ENCODE results near the gene AP2A2.
A peak's percentile ranks its signal among the peaks of the same experiment; 100 is the strongest.

Gene AP2A2

DNA sequence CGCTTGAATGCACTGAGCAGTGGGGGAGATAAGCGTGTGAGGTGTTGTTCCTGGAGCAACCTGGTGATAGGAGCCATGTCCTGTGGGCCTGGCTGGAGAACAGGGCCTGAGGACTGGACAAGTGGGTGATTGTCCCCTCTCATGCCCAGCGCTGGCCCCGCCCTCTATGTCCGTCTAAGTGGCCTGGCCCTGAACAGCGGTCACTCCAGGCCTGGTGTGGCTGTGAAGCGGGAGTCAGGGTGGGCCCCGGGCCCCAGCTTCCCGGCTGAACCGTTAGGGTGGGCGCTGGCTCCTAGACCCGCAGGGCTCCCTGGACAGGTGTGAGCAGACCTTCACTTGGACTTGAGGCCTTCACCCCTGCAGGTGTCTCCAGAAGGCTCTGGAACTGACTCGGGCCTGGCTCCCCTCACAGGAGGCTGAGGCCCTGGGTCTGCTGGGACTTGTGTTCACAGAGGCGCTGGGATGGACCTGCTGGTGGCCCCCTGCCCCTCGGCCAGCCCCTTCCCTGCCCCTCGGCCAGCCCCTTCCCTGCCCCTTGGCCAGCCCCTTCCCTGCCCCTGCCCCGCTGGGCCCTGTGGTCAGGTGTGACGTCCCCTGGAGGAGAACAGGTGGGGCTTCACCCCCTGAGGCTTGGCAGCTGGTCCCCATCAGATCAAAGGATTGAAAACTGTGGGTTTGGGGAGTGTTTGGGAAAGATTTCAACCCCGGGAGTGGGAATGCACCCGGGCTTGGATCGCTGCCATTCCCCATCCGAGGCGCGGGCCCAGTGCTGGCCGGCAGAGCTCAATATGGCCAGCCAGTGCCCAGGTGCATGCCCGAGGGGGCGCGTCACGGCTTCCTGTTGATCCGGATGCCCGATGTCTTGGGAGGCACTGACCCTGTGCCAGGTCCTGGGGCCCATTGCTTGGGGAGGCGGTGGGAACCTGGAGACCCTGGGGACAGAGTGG, 114.1 kb downstream of the AP2A2 start:
- DNase-seq (ENCODE audit: low spot score), result no peak
- no peak for FAIRE-seq

DNA sequence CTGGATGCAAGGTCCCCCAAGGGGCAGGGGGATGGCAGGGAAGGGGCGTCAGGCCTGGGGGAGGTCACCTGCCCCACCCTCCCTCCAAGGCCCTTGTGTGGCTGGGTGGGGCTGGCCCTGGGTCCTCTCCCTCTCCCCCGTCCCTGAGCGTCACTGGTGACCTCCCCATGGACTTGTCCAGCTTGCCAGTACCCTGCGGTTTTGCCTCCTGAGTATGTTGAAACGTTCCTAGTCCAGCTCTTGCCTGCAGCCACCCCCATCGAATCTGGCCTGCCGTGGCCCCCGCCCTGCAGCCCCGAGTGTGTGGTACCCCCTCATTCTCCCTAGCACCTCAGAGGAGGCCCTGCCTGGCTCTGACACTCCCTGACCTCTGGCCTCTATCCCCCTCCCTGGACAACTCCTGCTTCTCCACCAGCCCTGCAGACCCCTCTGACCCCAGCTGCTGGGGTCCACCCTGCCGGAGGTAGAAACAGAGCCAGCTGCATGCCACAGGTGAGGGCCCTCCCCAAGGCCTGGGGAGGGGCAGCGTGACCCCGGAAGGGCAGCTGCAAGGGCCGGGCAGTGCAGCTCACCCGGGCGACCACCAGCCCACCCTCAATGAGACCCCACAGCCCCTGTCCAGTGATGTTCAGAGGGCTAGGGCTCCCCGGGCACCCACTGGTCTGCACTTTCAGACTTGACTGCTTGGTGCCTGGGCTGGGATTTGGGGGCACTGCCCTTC, 114.9 kb downstream of the AP2A2 start:
- no peak for DNase-seq (ENCODE audit: low spot score)
- FAIRE-seq, result no peak

DNA sequence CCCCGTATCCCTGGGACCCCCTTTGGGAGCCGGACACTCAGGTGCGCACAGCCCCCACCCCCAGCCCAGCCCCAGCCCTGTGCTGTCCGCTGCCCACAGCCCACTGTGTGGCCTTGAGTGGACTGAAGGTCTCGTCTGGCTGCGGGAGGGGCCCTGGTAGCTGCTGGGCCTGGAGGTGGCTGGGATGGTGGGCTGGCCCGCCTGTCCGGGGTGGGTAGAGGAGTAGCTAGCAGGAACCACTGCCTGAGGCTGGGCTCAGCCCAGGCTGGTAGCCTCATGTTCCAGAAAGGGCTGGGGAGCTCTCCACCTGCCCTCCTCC, 115.4 kb downstream of the AP2A2 start:
- FAIRE-seq (no peak), DNase-seq (ENCODE audit: low spot score) (no peak)

DNA sequence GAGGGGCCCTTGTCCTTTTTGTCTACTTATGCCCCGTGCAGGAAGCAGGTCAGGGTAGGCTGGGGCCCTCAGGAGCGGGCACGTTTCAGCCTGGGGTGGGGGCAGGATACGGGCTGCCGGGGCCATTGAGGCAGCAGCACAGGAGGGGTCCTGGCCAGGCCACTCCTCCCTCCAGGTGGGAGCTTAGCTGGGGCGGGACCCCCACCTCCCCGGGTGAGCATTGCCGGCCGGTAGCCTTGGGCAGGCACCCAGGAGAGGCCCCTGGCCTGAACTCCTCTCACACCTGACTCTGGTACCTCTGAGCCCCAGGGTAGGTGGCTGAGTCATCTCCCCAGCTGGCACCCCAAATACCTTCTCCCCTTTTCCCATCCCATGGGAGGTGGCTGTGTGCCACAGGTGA, 115.8 kb downstream of the AP2A2 start:
- FAIRE-seq (no peak), DNase-seq (ENCODE audit: low spot score) (no peak)

DNA sequence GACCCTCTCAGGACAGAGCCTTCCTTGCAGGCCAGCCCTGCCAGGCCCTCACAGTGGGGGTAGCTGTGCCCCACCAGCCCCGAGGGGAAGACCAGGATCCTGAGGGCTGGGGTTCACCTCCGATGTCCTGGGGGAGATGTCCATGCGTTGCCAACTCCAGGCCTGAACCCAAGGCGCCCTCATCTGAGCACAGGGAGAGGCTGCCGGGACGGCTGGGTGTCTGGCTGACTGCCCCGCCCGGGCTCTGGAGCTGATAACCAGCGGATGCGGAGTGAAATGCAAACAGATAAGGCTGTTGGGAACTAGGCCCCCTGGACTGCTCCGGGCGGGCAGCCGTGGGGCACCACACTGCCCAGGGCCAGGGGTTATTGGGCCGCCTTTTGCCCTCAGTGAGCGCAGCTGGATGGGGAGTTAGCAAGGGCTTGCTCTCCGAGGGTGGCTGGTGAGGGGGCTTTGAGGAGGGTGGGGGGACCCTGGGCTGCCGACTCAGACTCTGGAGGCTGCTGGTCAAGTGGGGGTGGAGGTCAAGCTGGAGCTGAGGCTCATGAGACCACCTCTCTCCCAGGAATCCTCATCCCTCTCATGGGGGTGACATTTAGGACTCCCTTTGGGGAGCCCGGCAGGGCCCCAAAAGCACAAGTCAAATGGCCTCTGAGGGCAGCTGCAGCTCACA, 116.4 kb downstream of the AP2A2 start:
- FAIRE-seq, result no peak
- DNase-seq (ENCODE audit: low spot score), result no peak

DNA sequence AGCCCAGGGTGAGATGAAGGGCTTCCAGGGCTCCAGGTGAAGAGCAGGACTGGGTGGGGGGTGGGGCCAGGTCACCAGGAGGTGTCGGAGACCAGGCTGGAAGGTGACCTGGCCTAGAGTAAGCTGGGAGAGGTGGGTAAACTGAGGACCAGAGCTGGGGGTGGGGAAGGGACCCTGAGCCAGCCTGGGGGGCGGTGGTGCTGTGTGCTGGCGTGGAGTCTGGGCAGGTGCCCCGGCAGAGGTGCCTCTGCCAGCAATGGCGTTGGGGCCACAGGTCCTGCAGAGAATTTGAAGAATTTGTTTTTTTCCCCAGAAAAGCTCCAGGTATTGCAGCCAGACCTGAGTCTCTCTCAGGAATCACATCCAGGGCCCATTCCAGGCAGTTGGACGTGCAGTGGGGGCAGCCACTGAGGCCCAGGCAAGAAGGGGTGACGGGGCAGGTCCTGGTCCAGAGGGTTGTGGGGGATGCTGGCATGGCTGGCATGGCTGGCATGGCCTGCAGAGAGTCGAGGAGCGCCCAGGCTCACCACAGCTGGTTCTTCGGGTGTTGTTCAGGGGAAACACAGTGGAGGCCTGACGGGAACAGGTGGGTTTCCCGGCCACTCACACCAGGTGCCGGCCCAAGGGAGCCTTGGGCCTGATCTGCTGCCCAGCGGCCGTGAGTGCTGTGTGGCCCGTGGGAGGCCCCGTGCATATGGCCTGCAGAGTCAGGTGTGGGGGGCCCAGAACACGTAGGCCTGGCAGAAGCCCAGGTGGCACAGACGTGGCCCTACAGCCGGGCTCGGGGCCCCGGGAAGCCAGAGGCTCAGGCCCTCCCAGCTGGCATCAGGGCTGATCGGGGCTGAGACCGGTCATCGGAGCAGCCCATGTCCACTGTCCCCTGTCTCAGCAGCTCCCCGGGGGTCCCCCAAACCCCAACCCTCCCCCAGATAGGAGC, 117.2 kb downstream of the AP2A2 start:
- FAIRE-seq (no peak), DNase-seq (ENCODE audit: low spot score) (no peak)

DNA sequence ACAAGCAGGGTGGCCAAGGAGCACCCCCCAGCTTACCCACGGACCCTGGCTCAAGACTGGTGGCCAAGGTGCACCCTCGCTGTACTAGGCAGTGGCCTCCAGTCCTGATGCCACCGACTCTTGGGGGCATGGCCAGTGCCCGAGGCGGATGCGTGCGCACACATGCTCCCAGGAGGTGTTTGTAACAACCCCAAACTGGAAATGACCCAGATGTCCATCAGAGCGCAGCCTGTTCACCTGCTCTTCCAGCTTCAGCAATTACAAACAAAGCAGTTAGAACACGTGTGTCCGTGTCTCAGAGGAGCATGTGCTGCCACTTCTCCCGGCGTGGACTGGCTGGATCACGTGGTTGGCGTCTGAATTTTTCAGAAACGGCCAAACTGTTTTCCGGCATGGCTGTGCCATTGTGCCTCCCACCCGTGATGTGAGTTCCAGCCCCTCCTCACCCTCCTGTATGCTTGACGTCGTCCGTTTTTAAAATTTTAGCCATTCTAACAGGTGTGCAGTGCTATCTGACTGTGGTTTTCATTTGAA, 118.0 kb downstream of the AP2A2 start:
- FAIRE-seq (no peak), DNase-seq (ENCODE audit: low spot score) (no peak)

DNA sequence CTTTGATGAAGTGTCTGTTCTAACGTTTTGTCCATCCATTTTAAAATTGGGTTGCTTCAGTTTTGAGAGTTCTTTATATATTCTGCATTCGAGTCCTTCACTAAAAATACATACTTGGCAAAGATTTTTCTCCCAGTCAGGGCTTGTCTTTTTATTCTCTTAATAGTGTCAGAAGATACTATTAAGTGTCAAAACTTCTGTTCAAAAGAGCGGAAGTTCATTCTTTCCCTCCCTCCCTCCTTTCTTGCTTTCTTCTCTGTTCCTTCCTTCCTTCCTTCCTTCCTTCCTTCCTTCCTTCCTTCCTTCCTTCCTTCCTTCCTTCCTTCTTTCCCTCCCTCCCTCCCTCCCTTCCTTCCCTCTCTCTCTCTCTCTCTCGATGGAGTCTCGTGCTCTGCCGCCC, 118.5 kb downstream of the AP2A2 start:
- DNase-seq (ENCODE audit: low spot score) (no peak), FAIRE-seq (no peak)

DNA sequence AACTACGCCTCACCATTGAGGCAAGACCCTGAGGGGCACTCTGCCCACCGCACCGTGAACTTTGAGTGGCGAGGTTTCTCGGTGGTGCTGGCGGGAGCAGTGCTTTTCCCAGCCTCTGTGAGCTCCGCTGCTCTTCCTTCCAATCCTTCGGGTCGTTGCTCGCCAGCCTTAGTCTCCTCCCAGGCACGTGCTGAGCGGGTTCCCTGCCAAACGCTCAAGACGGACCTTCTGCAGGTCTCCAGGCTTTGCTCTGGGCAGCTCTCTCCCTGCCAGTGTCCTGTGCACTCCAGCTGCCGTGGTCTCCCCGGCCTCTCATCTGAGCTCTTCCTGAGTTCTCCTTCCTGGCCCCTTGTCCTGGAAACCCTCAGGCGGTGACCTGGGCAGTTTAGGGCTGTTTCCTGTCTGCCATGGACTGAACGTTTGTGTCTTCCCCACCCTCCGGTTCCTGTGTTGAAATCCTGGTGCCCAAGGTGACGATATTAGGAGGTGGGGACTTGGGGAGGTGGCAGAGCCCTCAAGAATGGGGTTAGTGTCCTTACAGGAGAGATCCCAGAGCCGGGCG, 122.0 kb downstream of the AP2A2 start:
- DNase-seq (ENCODE audit: low spot score), result no peak

DNA sequence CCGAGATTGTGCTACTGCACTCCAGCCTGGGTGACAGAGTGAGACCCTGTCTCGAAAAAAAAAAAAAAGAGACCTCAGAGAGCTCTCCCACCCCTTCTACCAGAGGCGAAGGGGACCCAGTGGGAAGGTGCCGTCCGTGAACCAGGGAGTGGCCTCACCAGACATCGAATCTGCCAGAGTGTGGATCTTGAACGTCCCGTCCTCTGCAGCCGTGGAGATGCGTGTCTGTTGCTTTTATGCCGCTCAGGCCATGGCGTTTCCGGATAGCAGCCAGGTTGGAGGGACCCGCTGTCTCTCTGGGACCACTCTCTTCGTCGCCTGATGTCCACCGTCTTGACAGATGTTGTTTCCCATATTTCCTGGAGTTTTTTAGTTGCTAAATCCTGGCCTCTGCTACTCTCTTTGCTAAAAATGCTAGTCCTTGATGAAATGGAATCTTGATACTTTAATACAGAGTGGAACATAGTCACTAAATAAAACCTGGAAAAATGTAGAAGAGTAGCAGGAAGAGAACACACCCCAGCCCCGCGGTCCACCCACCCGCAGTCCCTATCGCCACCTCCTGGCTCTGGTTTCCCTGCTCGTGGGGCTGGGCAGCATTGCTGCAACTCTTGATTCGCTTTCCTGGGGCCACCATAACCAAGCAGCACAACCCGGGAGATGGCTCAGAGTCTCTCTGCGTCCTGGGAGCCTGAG, 122.9 kb downstream of the AP2A2 start:
- no peak for DNase-seq (ENCODE audit: low spot score)
- no peak for FAIRE-seq

More for the DNA sequence above, 122.0 kb downstream of the AP2A2 start:
- FAIRE-seq, result no peak

DNA sequence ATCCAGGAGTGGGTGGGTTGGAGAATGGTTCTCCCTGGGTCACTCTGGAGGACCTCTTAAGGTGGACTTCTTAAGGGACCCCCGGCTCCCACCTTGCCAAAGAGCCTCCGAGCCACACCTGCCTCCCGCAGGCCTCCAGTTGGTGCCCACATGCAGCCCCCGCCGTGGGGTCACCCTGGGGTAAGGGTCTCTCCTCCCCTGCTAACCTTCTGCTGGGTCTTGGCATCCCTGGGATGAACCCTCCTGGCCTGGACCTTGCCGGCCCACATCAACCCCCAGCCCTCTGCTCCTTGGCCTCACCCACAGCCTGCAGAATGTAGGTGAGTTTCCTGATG, 123.4 kb downstream of the AP2A2 start:
- DNase-seq (ENCODE audit: low spot score) (no peak), FAIRE-seq (no peak)

DNA sequence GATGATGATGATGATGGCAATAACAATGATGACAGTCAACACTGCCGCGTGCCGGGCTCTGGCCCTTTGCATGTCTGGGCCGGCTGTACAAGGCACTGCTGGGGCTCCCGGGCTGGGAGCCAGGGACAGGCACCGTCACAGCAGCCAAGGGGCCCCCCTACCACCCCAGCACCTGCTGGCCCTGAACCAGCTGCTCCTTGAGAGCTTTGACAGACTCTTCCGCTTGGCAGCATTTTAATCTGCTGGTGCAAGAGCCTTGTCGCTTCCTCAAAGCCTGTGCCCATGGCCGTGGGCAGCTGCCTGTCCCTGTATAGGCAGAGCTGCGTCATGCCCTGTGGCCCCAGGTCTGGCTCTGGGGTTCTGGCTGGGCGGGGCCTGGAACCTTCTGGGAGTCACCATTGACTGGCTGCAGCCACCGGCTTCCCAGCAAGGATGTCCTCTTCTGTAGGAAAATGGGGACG, 123.8 kb downstream of the AP2A2 start:
- no peak for DNase-seq (ENCODE audit: low spot score)

DNA sequence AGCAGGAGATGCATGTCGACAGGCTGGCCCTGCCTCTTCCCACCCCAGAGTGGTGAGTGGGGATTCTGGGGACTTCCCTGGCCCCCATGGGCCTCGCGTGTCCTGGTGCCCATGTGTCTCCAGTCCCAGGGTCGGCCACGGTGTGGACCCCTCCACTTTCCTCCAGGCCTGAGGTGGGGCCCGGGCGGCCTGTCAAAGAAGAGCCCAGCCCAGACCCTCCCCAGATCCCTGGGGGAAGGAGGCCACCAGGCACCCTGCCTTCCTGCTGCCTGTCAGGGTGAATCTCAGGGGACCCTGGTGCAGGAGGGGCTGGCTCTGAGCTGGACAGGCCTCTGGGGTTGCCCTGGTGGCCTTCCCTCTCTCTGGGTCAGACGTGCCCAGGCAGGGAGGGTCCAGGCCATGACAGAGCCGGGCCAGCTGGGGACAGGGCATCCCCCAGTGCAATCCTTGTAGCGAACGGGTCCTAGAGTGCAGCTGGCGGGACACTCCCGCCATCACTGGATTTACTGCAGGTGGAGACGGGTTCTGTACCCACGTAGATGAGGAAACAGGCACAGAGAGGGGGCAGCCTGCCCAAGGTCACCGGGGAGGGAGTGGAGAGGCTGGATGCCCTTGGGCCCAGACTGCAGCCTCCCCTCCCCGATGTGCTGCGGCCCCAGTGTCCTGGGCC, 124.4 kb downstream of the AP2A2 start:
- FAIRE-seq, result no peak
- no peak for DNase-seq (ENCODE audit: low spot score)

More for the DNA sequence above, 123.8 kb downstream of the AP2A2 start:
- FAIRE-seq, result no peak

DNA sequence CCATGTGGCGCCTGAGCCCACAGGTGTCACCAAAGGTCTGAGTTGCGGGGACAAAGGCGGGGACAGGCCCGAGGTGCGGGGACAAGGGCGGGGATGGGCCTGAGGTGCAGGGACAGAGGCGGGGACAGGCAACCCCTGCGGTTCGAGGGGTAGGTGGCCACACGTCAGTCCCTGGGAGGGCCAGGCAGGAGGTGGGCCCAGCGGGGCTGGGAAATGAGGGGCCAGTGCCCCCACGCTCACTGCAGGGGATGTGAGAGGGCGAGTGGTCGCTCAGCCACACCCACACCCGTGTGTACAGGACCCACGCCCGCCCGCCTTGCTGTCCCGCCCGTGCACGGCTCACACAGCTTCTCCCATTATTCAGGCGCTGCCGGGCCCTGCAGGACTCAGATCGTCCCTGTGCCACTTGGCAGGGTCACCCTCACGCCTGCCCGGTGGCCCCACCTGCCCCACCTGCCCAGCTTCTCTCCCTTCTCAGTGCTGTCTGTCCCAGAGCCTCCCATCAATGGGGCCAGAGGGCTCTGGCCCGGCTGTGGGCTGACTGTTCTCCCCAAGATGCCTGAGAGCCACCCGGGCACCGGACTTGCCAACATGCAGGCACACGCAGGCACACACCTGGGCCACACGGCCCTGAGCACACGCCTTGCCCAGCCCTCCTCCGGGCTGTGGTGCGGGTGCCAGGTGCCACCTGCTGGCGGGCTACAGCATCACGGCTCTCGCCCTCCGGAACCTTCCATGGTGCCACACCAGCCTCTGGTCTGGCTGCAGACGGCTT, 125.1 kb downstream of the AP2A2 start:
- FAIRE-seq, result no peak
- peak; percentile 54 for DNase-seq (ENCODE audit: low spot score)

DNA sequence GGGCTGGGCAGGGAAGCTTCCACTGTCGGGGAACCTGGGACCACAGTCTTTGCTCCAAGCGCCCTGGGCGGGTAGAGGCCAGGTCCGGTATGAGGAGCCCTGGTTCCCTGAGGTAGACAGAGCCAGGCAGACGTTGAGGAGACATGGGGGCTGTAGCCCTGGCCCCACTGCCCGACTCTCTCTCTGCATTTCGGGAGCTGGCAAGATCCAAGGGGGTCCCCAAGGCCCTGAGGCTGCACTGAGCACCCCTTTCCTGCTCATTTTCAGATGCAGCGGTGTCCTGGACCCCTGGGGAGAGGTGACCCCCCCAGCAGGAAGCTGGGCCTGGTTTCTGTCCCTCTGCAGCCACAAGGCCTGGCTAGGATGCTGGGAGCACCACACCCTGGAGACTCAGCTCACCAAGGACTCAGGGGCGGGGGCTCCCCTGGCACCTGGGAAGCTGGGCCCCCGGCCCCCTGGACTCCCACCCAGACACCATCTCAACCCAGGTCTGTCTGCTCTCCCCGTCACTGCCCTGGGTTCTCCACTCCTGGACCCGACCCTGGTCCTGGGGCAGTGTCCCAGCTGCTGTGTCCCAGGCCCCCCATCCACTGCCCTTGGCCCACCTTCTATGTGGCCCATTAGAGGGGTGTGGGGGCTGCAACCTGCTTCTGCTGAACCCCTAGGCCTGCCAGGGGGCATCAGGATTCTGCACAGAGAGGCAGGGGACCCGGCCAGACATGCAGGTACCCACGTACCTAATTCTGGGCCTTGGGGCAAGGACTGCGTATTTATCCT, 125.9 kb downstream of the AP2A2 start:
- DNase-seq (ENCODE audit: low spot score) (no peak), FAIRE-seq (no peak)

DNA sequence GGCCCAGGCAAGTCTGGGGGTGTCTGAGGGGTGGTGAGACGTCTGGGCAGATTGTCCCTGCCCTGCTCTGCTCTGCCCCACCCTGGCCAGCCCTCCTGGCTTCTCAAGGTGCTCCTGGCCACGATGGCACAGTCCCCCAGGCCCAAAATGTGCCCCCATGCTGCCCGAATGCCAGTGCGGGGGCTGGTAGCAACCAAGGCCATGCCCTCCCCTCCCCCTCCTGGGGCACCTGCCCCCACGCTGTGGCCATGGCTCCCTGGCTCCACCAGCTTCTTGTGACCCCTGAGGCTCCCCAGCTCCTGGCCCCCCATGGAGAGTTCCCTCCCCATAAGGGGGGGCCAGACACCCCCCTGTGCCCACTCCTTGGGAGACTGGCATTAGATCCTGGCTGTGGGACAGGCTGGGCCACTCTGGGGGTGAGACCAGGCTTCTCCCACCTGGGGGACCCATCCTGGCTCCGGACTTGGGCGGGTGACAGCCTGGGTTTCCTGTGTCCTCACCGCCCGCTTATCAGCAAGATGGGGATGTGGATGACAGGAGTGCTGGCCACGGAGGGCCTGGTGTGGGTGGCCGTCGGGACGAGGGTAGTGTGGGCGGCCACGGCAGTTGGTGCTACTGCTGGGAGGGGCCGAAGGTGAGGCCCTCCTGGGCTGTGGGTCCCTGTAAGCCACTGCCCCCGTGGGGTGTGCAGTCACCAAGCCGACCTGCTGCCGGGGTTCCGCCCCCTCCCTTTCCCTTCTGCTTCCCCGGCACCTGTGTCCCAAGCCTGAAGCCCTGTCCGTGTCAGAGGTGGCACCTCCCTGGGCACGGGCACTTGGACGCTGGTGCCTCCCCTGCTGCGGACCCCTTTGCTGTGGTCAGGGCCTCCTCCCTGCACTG, 126.7 kb downstream of the AP2A2 start:
- FAIRE-seq (no peak), DNase-seq (ENCODE audit: low spot score) (no peak)

Data from RCC 7860 (cell line).